OCI-LY3 (cell line): ENCODE data around the gene RAVER1.

Source experiments
- H2AFZ ChIP-seq: fragments of 200-600, 300-600 bp; shearing (Covaris generic); 2 replicates; pipeline ENCODE4 v1.6.0; 2014; ENCODE audit warnings: antibody characterized with exemption, low read depth, low read length
- H3K27ac ChIP-seq: fragments of 200-600, 300-600 bp; sonication (generic); 2 replicates; pipeline ENCODE4 v1.5.1; 2014; ENCODE audit warnings: mild to moderate bottlenecking, low read length, moderate library complexity, mixed read lengths
- H3K27me3 ChIP-seq: fragments of 200-600, 300-600 bp; sonication (generic); 2 replicates; pipeline ENCODE4 v1.6.1; 2014; ENCODE audit warnings: low read depth, low read length, mixed read lengths
- H3K36me3 ChIP-seq: fragments of 200-600, 300-600 bp; sonication (generic); replicated peaks from 2 replicates; pipeline ENCODE3; 2014; ENCODE audit warnings: low read depth, low read length, mixed read lengths
- H3K4me1 ChIP-seq: fragments of 300-600, 200-600 bp; sonication (generic); 2 replicates; pipeline ENCODE4 v1.6.1; 2014; ENCODE audit warnings: low read length, mixed read lengths
- H3K4me2 ChIP-seq: fragments of 200-600, 300-600 bp; sonication (generic); 2 replicates; pipeline ENCODE4 v1.6.1; 2014; ENCODE audit warnings: low read length, mixed read lengths
- H3K4me3 ChIP-seq: fragments of 300-600, 200-600 bp; sonication (generic); 2 replicates; pipeline ENCODE4 v1.5.1; 2014; ENCODE audit warnings: antibody characterized with exemption, mild to moderate bottlenecking, low read length, moderate library complexity
- H3K79me2 ChIP-seq: fragments of 300-600, 200-600 bp; shearing (Covaris generic); 2 replicates; pipeline ENCODE4 v1.6.1; 2014; ENCODE audit warnings: mild to moderate bottlenecking, low read length, mixed read lengths
- H3K9ac ChIP-seq: fragments of 300-600, 200-600 bp; shearing (Covaris generic); 2 replicates; pipeline ENCODE4 v1.6.0; 2014; ENCODE audit warnings: mild to moderate bottlenecking, low read length, moderate library complexity
- H3K9me3 ChIP-seq: fragments of 200-600, 300-600 bp; shearing (Covaris generic); 2 replicates; pipeline ENCODE4 v1.6.1; 2014; ENCODE audit warnings: low read length, mixed read lengths; ENCODE audit not compliant: insufficient read depth
- H4K20me1 ChIP-seq: fragments of 200-600, 300-600 bp; sonication (generic); 2 replicates; pipeline ENCODE4 v1.6.1; 2016; ENCODE audit warnings: low read length, mixed read lengths; ENCODE audit not compliant: insufficient read depth
- CTCF ChIP-seq: fragments of 200-600, 300-600 bp; sonication (generic); IDR thresholded peaks from 2 replicates; pipeline ENCODE4 v1.5.1; 2014; ENCODE audit warnings: antibody characterized with exemption, low read length, low read depth
- EZH2phosphoT487 ChIP-seq: fragments of 200-600 bp; shearing (Covaris generic); IDR thresholded peaks from 2 replicates; pipeline ENCODE4 v1.6.1; 2018; ENCODE audit warnings: antibody characterized with exemption, mixed run types, low read depth

The RAVER1 gene

GRCh38 chr19:10363789-10364281 lies 30.5 kb upstream of the RAVER1 start:
- H3K27ac ChIP-seq: no peak overlapping the region
- H3K79me2 ChIP-seq: peaks cover 27% of the 10 kb centered on the region
- H3K4me3 ChIP-seq: no peak overlapping the region
- H3K36me3 ChIP-seq: peaks cover 71% of the 10 kb centered on the region
- H4K20me1 ChIP-seq: 0 out of 2 replicates have a peak, but pooled peaks cover 7% of the 10 kb centered on the region
- no peaks in the 10 kb centered on the region for H3K27me3 ChIP-seq
- TF ChIP-seq CTCF: no peak
- TF ChIP-seq EZH2phosphoT487: no peak
- H3K4me1 ChIP-seq: peaks cover 12% of the 10 kb centered on the region; the same call in 1 of the 2 replicates
- no peak overlapping the region for H2AFZ ChIP-seq
- no peaks in the 10 kb centered on the region for H3K9me3 ChIP-seq
- H3K9ac ChIP-seq: no peak overlapping the region
- H3K4me2 ChIP-seq: no peak overlapping the region

GRCh38 chr19:10362259-10362658 lies 28.9 kb upstream of the RAVER1 start:
- peaks cover 12% of the 10 kb centered on the region; the same call in 1 of the 2 replicates for H3K4me1 ChIP-seq
- no peak overlapping the region for H3K4me3 ChIP-seq
- peaks cover 70% of the 10 kb centered on the region for H3K36me3 ChIP-seq
- peaks cover 24% of the 10 kb centered on the region for H3K79me2 ChIP-seq
- H4K20me1 ChIP-seq: 0 out of 2 replicates have a peak, but pooled peaks cover 7% of the 10 kb centered on the region
- H3K9ac ChIP-seq: no peak overlapping the region
- H3K27ac ChIP-seq: no peak overlapping the region
- H3K4me2 ChIP-seq: no peak overlapping the region
- TF ChIP-seq CTCF: no peak
- no peak for TF ChIP-seq EZH2phosphoT487
- H2AFZ ChIP-seq: no peak overlapping the region
- no peaks in the 10 kb centered on the region for H3K9me3 ChIP-seq
- no peaks in the 10 kb centered on the region for H3K27me3 ChIP-seq

GRCh38 chr19:10361569-10362011 lies 28.3 kb upstream of the RAVER1 start:
- Histone ChIP-seq H3K4me1 (peaks cover 5% of the 10 kb centered on the region; the same call in 1 of the 2 replicates), H3K4me2 (no peak overlapping the region), H2AFZ (no peak overlapping the region), H3K9me3 (no peaks in the 10 kb centered on the region), H3K27ac (no peak overlapping the region), H3K36me3 (peaks cover 71% of the 10 kb centered on the region), H4K20me1 (0 out of 2 replicates have a peak, but pooled peaks cover 7% of the 10 kb centered on the region), H3K79me2 (peaks cover 24% of the 10 kb centered on the region), H3K4me3 (no peak overlapping the region), H3K27me3 (no peaks in the 10 kb centered on the region), H3K9ac (no peak overlapping the region)
- TF ChIP-seq EZH2phosphoT487 (no peak), CTCF (no peak)

- H3K4me1 ChIP-seq: no peaks in the 10 kb centered on the region
- H3K27ac ChIP-seq: no peak overlapping the region
- H3K27me3 ChIP-seq: no peaks in the 10 kb centered on the region
- no peak overlapping the region for H3K4me2 ChIP-seq
- peaks cover 64% of the 10 kb centered on the region for H3K36me3 ChIP-seq
- no peaks in the 10 kb centered on the region for H3K9me3 ChIP-seq
- H3K9ac ChIP-seq: no peak overlapping the region
- H3K79me2 ChIP-seq: no peaks in the 10 kb centered on the region
- H4K20me1 ChIP-seq: no peaks in the 10 kb centered on the region
- H3K4me3 ChIP-seq: no peak overlapping the region
- no peak for TF ChIP-seq CTCF
- TF ChIP-seq EZH2phosphoT487: no peak
- no peak overlapping the region for H2AFZ ChIP-seq
Observed at GRCh38 chr19:10356431-10356830, 23.1 kb upstream of the RAVER1 start.
